WTC11 (cell line): Measurements from ENCODE around the gene EIF4B. TPM values are rescaled to one million over a fixed set of nuclear protein-coding genes. Genes with fewer than 3 reads are reported as not detected.

ENCODE experiments used
- CREM ChIP-seq: sonication (generic); formaldehyde crosslinking; IDR thresholded peaks from 2 replicates; pipeline ENCODE4 v1.8.1; 2022; ENCODE audit warnings: mild to moderate bottlenecking, missing genetic modification reagents, moderate library complexity
- ESRRA ChIP-seq: sonication (generic); formaldehyde crosslinking; IDR thresholded peaks from 2 replicates; pipeline ENCODE4 v1.8.1; 2022; ENCODE audit warnings: mild to moderate bottlenecking, missing genetic modification reagents, borderline replicate concordance
- ETV6 ChIP-seq: sonication (generic); formaldehyde crosslinking; IDR thresholded peaks from 2 replicates; pipeline ENCODE4 v1.8.1; 2022; ENCODE audit warnings: mild to moderate bottlenecking, missing genetic modification reagents
- FOXK1 ChIP-seq: sonication (generic); formaldehyde crosslinking; IDR thresholded peaks from 2 replicates; pipeline ENCODE4 v1.8.0; 2022; ENCODE audit warnings: mild to moderate bottlenecking, moderate library complexity, missing genetic modification reagents
- MXD4 ChIP-seq: fragments of 250-450 bp; sonication (Bioruptor Pico); IDR thresholded peaks from 2 replicates; pipeline ENCODE4 v1.8.0; 2021; ENCODE audit warnings: mild to moderate bottlenecking, moderate library complexity, borderline replicate concordance
- RELA ChIP-seq: sonication (generic); formaldehyde crosslinking; IDR thresholded peaks from 2 replicates; pipeline ENCODE4 v1.8.1; 2022; ENCODE audit warnings: missing genetic modification reagents, mild to moderate bottlenecking, borderline replicate concordance
- SMAD3 ChIP-seq: sonication (generic); formaldehyde crosslinking; IDR thresholded peaks from 2 replicates; pipeline ENCODE4 v1.8.0; 2022; ENCODE audit warnings: missing genetic modification reagents, mild to moderate bottlenecking, borderline replicate concordance
- SP1 ChIP-seq: sonication (generic); formaldehyde crosslinking; conservative IDR thresholded peaks from 2 replicates; pipeline ENCODE4 v1.8.1; 2022; ENCODE audit warnings: missing genetic modification reagents
- TEAD1 ChIP-seq: sonication (generic); formaldehyde crosslinking; IDR thresholded peaks from 2 replicates; pipeline ENCODE4 v1.8.0; 2022; ENCODE audit warnings: mild to moderate bottlenecking, missing genetic modification reagents
- TEAD4 ChIP-seq: sonication (generic); formaldehyde crosslinking; IDR thresholded peaks from 2 replicates; pipeline ENCODE4 v1.8.0; 2022; ENCODE audit warnings: mild to moderate bottlenecking, missing genetic modification reagents
- ZNF232 ChIP-seq: sonication (generic); formaldehyde crosslinking; IDR thresholded peaks from 2 replicates; pipeline ENCODE4 v1.8.0; 2022; ENCODE audit warnings: mild to moderate bottlenecking, missing genetic modification reagents
- total RNA-seq: library from RNA; stranded (reverse); gene quantifications from 3 replicates; pipeline ENCODE4 v1.2.3, GENCODE V29; 2021
- TF ChIP-seq, protein P1 (sequence below): sonication (generic); formaldehyde crosslinking; IDR thresholded peaks from 2 replicates; pipeline ENCODE4 v1.8.1; 2023; ENCODE audit warnings: mild to moderate bottlenecking, moderate library complexity, missing genetic modification reagents
- TF ChIP-seq, protein P2 (sequence below): fragments of 250-450 bp; sonication (Bioruptor Pico); IDR thresholded peaks from 2 replicates; pipeline ENCODE4 v1.9.0; 2021; ENCODE audit warnings: moderate library complexity, mild to moderate bottlenecking, inconsistent platforms, borderline replicate concordance
- TF ChIP-seq, protein P3 (sequence below): sonication (generic); formaldehyde crosslinking; IDR thresholded peaks from 2 replicates; pipeline ENCODE4 v1.8.1; 2023; ENCODE audit warnings: mild to moderate bottlenecking, missing genetic modification reagents, moderate library complexity
- TF ChIP-seq, protein P4 (sequence below): sonication (generic); formaldehyde crosslinking; IDR thresholded peaks from 2 replicates; pipeline ENCODE4 v1.8.0; 2022; ENCODE audit warnings: mild to moderate bottlenecking, missing genetic modification reagents
- TF ChIP-seq, protein P5 (sequence below): fragments of 250-450 bp; sonication (Bioruptor Pico); conservative IDR thresholded peaks from 2 replicates; pipeline ENCODE4 v1.9.0; 2021; ENCODE audit warnings: mild to moderate bottlenecking
- TF ChIP-seq, protein P6 (sequence below): sonication (generic); formaldehyde crosslinking; IDR thresholded peaks from 2 replicates; pipeline ENCODE4 v1.8.0; 2023; ENCODE audit warnings: missing genetic modification reagents
- TF ChIP-seq, protein P7 (sequence below): sonication (generic); formaldehyde crosslinking; IDR thresholded peaks from 2 replicates; pipeline ENCODE4 v1.8.0; 2023; ENCODE audit warnings: missing genetic modification reagents, mild to moderate bottlenecking, borderline replicate concordance
- TF ChIP-seq, protein P8 (sequence below): fragments of 250-450 bp; sonication (Bioruptor Pico); IDR thresholded peaks from 2 replicates; pipeline ENCODE4 v1.9.0; 2021; ENCODE audit warnings: mild to moderate bottlenecking, borderline replicate concordance

Gene EIF4B
- total RNA-seq, 1 experiment from 2014 or later: 730 TPM

DNA sequence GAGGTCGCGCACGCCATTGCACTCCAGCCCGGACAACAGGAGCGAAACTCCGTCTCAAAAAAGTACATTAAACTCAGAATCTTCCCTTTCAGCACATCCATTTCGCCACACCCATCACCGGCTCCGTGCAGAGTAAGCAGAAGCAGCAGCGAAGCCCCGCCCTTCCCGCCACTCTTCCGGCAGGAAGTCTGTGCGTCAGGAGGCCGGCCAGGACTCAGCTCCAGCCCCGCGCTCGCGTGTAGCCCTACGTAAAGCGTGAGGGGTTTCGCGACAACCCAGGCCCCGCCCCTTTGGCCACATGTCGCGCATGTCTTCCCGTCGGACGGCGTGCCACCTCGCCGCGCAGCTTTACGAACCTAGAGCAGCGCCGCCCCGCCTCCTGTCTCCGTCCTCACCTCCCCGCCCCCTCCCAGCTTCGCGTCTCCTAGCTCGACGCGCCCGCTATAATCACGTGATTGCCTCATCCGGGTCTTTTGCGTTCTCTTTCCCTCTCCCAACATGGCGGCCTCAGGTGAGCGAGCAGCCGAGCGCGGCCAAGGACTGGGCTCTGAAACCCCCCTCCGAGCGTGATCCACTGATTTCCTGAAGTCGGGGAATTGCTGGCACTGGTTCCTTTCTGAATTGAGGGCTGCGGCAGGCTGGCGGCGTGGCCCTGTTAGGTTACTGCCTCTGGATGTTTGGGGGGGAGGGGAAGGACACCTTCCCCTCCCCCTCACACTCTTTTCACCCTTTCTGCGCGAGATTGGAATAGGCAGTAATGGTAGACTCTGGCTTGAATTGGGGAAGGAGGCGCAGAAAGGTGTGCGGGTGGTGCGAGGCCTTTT is at the start of gene EIF4B (continued):
- TF ChIP-seq, protein P1, sequence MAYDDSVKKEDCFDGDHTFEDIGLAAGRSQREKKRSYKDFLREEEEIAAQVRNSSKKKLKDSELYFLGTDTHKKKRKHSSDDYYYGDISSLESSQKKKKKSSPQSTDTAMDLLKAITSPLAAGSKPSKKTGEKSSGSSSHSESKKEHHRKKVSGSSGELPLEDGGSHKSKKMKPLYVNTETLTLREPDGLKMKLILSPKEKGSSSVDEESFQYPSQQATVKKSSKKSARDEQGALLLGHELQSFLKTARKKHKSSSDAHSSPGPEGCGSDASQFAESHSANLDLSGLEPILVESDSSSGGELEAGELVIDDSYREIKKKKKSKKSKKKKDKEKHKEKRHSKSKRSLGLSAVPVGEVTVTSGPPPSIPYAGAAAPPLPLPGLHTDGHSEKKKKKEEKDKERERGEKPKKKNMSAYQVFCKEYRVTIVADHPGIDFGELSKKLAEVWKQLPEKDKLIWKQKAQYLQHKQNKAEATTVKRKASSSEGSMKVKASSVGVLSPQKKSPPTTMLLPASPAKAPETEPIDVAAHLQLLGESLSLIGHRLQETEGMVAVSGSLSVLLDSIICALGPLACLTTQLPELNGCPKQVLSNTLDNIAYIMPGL (CRISPR knock-in tag): no peak; the same call in 1 of the 2 replicates
- TF ChIP-seq, protein P2, sequence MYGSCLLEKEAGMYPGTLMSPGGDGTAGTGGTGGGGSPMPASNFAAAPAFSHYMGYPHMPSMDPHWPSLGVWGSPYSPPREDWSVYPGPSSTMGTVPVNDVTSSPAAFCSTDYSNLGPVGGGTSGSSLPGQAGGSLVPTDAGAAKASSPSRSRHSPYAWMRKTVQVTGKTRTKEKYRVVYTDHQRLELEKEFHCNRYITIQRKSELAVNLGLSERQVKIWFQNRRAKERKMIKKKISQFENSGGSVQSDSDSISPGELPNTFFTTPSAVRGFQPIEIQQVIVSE: no peak
- TF ChIP-seq ETV6 (CRISPR knock-in tag): no peak; the same call in none of the 2 replicates
- TF ChIP-seq, protein P3, sequence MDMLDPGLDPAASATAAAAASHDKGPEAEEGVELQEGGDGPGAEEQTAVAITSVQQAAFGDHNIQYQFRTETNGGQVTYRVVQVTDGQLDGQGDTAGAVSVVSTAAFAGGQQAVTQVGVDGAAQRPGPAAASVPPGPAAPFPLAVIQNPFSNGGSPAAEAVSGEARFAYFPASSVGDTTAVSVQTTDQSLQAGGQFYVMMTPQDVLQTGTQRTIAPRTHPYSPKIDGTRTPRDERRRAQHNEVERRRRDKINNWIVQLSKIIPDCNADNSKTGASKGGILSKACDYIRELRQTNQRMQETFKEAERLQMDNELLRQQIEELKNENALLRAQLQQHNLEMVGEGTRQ (CRISPR knock-in tag): peak; percentile 95
- TF ChIP-seq, protein P4, sequence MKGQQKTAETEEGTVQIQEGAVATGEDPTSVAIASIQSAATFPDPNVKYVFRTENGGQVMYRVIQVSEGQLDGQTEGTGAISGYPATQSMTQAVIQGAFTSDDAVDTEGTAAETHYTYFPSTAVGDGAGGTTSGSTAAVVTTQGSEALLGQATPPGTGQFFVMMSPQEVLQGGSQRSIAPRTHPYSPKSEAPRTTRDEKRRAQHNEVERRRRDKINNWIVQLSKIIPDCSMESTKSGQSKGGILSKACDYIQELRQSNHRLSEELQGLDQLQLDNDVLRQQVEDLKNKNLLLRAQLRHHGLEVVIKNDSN (CRISPR knock-in tag): peak; percentile 93
- TF ChIP-seq SMAD3 (CRISPR knock-in tag): 0 out of 2 replicates have a peak, but pooled peaks have one; percentile 46
- TF ChIP-seq TEAD1: peak; percentile 71; the same call in 1 of the 2 replicates
- peak; percentile 47; the same call in 1 of the 2 replicates for TF ChIP-seq ESRRA (CRISPR knock-in tag)
- TF ChIP-seq, protein P5, sequence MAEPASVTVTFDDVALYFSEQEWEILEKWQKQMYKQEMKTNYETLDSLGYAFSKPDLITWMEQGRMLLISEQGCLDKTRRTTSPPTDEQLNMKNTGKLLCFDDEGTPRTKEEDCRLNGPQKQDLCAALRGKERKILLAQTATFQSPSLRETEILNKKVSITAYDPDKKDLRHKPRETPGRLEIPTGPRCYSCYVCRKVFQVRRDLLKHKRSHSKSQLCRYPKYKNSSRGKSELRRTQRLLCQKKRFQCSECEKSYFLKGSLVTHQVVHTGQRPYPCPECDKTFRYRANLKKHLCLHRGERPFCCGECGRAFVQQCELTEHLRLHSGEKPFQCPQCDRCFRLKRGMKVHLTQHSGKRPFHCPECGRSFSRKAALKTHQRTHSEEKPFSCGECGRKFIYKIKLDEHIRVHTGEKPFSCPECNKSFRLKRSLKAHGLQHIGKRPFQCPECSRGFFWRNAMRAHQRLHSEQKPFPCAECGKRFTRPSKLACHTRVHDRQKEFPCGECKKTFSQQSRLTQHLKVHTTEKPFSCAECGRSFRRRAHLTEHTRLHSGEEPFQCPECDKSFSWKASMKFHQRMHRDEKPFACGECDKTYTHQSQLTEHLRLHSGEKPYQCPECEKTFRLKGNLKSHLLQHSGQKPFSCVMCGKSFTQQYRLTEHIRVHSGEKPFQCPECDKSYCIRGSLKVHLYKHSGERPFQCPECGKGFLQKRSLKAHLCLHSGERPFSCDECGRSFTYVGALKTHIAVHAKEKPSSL: 0 out of 2 replicates have a peak, but pooled peaks have one; percentile 60
- TF ChIP-seq, protein P6, sequence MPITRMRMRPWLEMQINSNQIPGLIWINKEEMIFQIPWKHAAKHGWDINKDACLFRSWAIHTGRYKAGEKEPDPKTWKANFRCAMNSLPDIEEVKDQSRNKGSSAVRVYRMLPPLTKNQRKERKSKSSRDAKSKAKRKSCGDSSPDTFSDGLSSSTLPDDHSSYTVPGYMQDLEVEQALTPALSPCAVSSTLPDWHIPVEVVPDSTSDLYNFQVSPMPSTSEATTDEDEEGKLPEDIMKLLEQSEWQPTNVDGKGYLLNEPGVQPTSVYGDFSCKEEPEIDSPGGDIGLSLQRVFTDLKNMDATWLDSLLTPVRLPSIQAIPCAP (CRISPR knock-in tag): 0 out of 2 replicates have a peak, but pooled peaks have one; percentile 57
- peak; percentile 95 for TF ChIP-seq SP1 (CRISPR knock-in tag)
- no peak for TF ChIP-seq TEAD4 (CRISPR knock-in tag)
- 0 out of 2 replicates have a peak, but pooled peaks have one; percentile 72 for TF ChIP-seq ZNF232 (CRISPR knock-in tag)
- TF ChIP-seq, protein P7, sequence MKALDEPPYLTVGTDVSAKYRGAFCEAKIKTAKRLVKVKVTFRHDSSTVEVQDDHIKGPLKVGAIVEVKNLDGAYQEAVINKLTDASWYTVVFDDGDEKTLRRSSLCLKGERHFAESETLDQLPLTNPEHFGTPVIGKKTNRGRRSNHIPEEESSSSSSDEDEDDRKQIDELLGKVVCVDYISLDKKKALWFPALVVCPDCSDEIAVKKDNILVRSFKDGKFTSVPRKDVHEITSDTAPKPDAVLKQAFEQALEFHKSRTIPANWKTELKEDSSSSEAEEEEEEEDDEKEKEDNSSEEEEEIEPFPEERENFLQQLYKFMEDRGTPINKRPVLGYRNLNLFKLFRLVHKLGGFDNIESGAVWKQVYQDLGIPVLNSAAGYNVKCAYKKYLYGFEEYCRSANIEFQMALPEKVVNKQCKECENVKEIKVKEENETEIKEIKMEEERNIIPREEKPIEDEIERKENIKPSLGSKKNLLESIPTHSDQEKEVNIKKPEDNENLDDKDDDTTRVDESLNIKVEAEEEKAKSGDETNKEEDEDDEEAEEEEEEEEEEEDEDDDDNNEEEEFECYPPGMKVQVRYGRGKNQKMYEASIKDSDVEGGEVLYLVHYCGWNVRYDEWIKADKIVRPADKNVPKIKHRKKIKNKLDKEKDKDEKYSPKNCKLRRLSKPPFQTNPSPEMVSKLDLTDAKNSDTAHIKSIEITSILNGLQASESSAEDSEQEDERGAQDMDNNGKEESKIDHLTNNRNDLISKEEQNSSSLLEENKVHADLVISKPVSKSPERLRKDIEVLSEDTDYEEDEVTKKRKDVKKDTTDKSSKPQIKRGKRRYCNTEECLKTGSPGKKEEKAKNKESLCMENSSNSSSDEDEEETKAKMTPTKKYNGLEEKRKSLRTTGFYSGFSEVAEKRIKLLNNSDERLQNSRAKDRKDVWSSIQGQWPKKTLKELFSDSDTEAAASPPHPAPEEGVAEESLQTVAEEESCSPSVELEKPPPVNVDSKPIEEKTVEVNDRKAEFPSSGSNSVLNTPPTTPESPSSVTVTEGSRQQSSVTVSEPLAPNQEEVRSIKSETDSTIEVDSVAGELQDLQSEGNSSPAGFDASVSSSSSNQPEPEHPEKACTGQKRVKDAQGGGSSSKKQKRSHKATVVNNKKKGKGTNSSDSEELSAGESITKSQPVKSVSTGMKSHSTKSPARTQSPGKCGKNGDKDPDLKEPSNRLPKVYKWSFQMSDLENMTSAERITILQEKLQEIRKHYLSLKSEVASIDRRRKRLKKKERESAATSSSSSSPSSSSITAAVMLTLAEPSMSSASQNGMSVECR (CRISPR knock-in tag): 0 out of 2 replicates have a peak, but pooled peaks have one; percentile 17
- peak; percentile 91 for TF ChIP-seq FOXK1 (CRISPR knock-in tag)
- no peak for TF ChIP-seq RELA (CRISPR knock-in tag)
- TF ChIP-seq, protein P8, sequence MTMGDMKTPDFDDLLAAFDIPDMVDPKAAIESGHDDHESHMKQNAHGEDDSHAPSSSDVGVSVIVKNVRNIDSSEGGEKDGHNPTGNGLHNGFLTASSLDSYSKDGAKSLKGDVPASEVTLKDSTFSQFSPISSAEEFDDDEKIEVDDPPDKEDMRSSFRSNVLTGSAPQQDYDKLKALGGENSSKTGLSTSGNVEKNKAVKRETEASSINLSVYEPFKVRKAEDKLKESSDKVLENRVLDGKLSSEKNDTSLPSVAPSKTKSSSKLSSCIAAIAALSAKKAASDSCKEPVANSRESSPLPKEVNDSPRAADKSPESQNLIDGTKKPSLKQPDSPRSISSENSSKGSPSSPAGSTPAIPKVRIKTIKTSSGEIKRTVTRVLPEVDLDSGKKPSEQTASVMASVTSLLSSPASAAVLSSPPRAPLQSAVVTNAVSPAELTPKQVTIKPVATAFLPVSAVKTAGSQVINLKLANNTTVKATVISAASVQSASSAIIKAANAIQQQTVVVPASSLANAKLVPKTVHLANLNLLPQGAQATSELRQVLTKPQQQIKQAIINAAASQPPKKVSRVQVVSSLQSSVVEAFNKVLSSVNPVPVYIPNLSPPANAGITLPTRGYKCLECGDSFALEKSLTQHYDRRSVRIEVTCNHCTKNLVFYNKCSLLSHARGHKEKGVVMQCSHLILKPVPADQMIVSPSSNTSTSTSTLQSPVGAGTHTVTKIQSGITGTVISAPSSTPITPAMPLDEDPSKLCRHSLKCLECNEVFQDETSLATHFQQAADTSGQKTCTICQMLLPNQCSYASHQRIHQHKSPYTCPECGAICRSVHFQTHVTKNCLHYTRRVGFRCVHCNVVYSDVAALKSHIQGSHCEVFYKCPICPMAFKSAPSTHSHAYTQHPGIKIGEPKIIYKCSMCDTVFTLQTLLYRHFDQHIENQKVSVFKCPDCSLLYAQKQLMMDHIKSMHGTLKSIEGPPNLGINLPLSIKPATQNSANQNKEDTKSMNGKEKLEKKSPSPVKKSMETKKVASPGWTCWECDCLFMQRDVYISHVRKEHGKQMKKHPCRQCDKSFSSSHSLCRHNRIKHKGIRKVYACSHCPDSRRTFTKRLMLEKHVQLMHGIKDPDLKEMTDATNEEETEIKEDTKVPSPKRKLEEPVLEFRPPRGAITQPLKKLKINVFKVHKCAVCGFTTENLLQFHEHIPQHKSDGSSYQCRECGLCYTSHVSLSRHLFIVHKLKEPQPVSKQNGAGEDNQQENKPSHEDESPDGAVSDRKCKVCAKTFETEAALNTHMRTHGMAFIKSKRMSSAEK (CRISPR knock-in tag): peak; percentile 57; the same call in 1 of the 2 replicates
- TF ChIP-seq CREM (CRISPR knock-in tag): peak; percentile 78
- TF ChIP-seq MXD4: no peak
